Kidney (tissue), 14 donors: ENCODE results near the gene BOD1L1. TPM values are rescaled to one million over a fixed set of nuclear protein-coding genes. Genes with fewer than 3 reads are reported as not detected.

Experiments used
- DNase-seq, 5 donors: peaks; one replicate each; pipeline ENCODE4 v3.0.0-alpha.2; 2013 to 2020
- FAIRE-seq: peaks from 2 replicates; lab custom pipeline; 2012; peaks lifted over from hg19 to GRCh38; lab: Jason Lieb, UNC
- H3K27ac ChIP-seq, 2 donors: one replicate each; pipeline ENCODE4 v1.7.0; 2013; ENCODE audit warnings: low read depth in 2 of 2, low read length in 2 of 2, inconsistent platforms in 1 of 2
- H3K27me3 ChIP-seq: one replicate; pipeline ENCODE4 v1.7.1; 2013; ENCODE audit warnings: low read length, inconsistent platforms; ENCODE audit not compliant: control insufficient read depth, insufficient read depth
- H3K36me3 ChIP-seq, 3 donors: one replicate each; pipeline versions ENCODE4 v1.7.0 to v1.7.1; 2013; ENCODE audit warnings: low read length in 3 of 3, control low read depth in 1 of 3, inconsistent platforms in 1 of 3; ENCODE audit not compliant: insufficient read depth in 3 of 3, control insufficient read depth in 2 of 3
- H3K4me1 ChIP-seq, 3 donors: one replicate each; pipeline versions ENCODE4 v1.7.0 to v1.7.1; 2013; ENCODE audit warnings: low read length in 3 of 3, inconsistent platforms in 1 of 3, low read depth in 1 of 3; ENCODE audit not compliant: control insufficient read depth in 2 of 3, insufficient read depth in 2 of 3
- H3K4me3 ChIP-seq, 3 donors: one replicate each; pipeline versions ENCODE4 v1.7.0 to v1.8.1; 2013; ENCODE audit warnings: low read length in 3 of 3, control low read depth in 1 of 3, inconsistent platforms in 1 of 3
- H3K9ac ChIP-seq, 3 donors: one replicate each; pipeline versions ENCODE4 v1.7.0 to v1.7.1; 2013; ENCODE audit warnings: low read length in 3 of 3, control low read depth in 1 of 3, inconsistent platforms in 1 of 3
- H3K9me3 ChIP-seq, 3 donors: one replicate each; pipeline versions ENCODE4 v1.7.0 to v1.7.1; 2013; ENCODE audit warnings: low read length in 3 of 3, control low read depth in 1 of 3, inconsistent platforms in 1 of 3; ENCODE audit not compliant: control insufficient read depth in 2 of 3, insufficient read depth in 1 of 3
- CTCF ChIP-seq: IDR thresholded peaks from 3 replicates; pipeline ENCODE4 v1.5.1; 2012; ENCODE audit warnings: mild to moderate bottlenecking, moderate library complexity, borderline replicate concordance; ENCODE audit not compliant: insufficient read depth; ENCODE audit errors: extremely low read depth
- intact Hi-C: fragments of 100-400 bp; cut with DNase I; formaldehyde crosslinking; loops from one replicate; pipeline ENCODE4 v1.11.1; 2022
- polyA plus RNA-seq: library from polyadenylated mRNA; stranded (reverse); fragments of 350-450 nt; fragmentation: Illumina TruSeq; extraction: RNeasy Lipid Tissue Mini Kit (QIAGEN cat#74804); gene quantifications from one replicate; pipeline ENCODE4 v1.2.3, GENCODE V29; 2014; ENCODE audit warnings: low read depth, low replicate concordance; ENCODE audit not compliant: insufficient read depth
- total RNA-seq: library from RNA; stranded (reverse); fragmentation: NEBNext Ultra II Directional; extraction: Animal tissue kit (Norgen Biotek cat#: 25700); gene quantifications from one replicate; pipeline ENCODE4 v1.2.1, GENCODE V29; 2021
- donor health status: control.
- donor health status: control.
- donor health status: control.
- donor health status: control.
- donor health status: control.
- donor health status: DM: yes; HTN: yes; CAD: no.
- donor health status: Normal renal cell carcinoma (clear cell type).

Gene BOD1L1
- total and polyA plus RNA-seq, 2 donors from 2014 or later, result 9.0 to 45.6 TPM

- DNase-seq (no peak), FAIRE-seq (no peak)
- Histone ChIP-seq H3K4me1 (no peaks in the 10 kb centered on the region), H3K36me3 (no peaks in the 10 kb centered on the region), H3K9ac (no peak overlapping the region), H3K27me3 (no peaks in the 10 kb centered on the region), H3K4me3 (no peak overlapping the region), H3K9me3 (no peaks in the 10 kb centered on the region), H3K27ac (no peak overlapping the region)
- no peak for TF ChIP-seq CTCF
- intact Hi-C loops, result no loop called here
These were observed 43.1 kb upstream of the BOD1L1 start for GRCh38 chr4:13670456-13671160.

- no peaks in the 10 kb centered on the region for H3K36me3 ChIP-seq
- FAIRE-seq, result no peak
- no peak overlapping the region for H3K27ac ChIP-seq
- H3K4me1 ChIP-seq, result no peaks in the 10 kb centered on the region
- no peak for TF ChIP-seq CTCF
- H3K9me3 ChIP-seq, result no peaks in the 10 kb centered on the region
- no peaks in the 10 kb centered on the region for H3K27me3 ChIP-seq
- no peak overlapping the region for H3K9ac ChIP-seq
- intact Hi-C loops, result no loop called here
- no peak overlapping the region for H3K4me3 ChIP-seq
- no peak for DNase-seq
These were observed 38.5 kb upstream of the BOD1L1 start for GRCh38 chr4:13665701-13666660.

GRCh38 chr4:13659341-13660070 lies 32.0 kb upstream of the BOD1L1 start:
- no peak overlapping the region for H3K4me3 ChIP-seq
- H3K9ac ChIP-seq, result no peak overlapping the region
- DNase-seq (no peak), FAIRE-seq (no peak)
- no peaks in the 10 kb centered on the region for H3K9me3 ChIP-seq
- H3K27ac ChIP-seq, result no peak overlapping the region
- H3K36me3 ChIP-seq, result no peaks in the 10 kb centered on the region
- intact Hi-C loops, result no loop called here
- no peaks in the 10 kb centered on the region for H3K27me3 ChIP-seq
- peaks cover 2 to 8% (median 6%) of the 10 kb centered on the region in 3 donors for H3K4me1 ChIP-seq
- TF ChIP-seq CTCF, result no peak
